Measurements from ENCODE around the gene C2orf69.

The C2orf69 gene

GRCh38 chr2:199973703-199974102 is 62.6 kb downstream of the C2orf69 start:
- no peak for DNase-seq

GRCh38 chr2:199975273-199975895 is 64.3 kb downstream of the C2orf69 start:
- no peak for DNase-seq
